ENCODE results near the gene C1QTNF2. TPM values are rescaled to one million over a fixed set of nuclear protein-coding genes. Genes with fewer than 3 reads are reported as not detected.

C1QTNF2 gene
- total and polyA plus RNA-seq, 12 donors: 0.40 to 1.6 (median 1.1) TPM

- no peak for TF ChIP-seq CTCF (IDR thresholded peaks at IDR 0.05)
- Histone ChIP-seq H3K4me3 (no peak overlapping the region), H3K27ac (no peak overlapping the region), H3K9me3 (no peaks in the 10 kb centered on the region), H3K36me3 (no peaks in the 10 kb centered on the region), H3K4me1 (peaks cover 0 to 5% (median 0%) of the 10 kb centered on the region in 9 donors), H3K27me3 (peaks cover 0 to 10% (median 0%) of the 10 kb centered on the region in 7 donors)
- ATAC-seq (peak in 7 of 8 donors; percentile 23 to 52 (median 30)), DNase-seq (no peak)
- intact Hi-C loops (cut with DNase I): no loop called here
- WGBS, 2 donors: 43 to 54% methylated on average over 4 of the region's 4 CpGs
Observed at GRCh38 chr5:160379511-160379910, 9.1 kb upstream of the C1QTNF2 start.

- Histone ChIP-seq H3K27ac (no peak overlapping the region), H3K4me3 (no peak overlapping the region), H3K27me3 (peaks cover 0 to 15% (median 0%) of the 10 kb centered on the region in 7 donors), H3K4me1 (peaks cover 0 to 5% (median 0%) of the 10 kb centered on the region in 9 donors), H3K36me3 (no peaks in the 10 kb centered on the region), H3K9me3 (no peaks in the 10 kb centered on the region)
- intact Hi-C loops (cut with DNase I): no loop called here
- TF ChIP-seq CTCF (IDR thresholded peaks at IDR 0.05): no peak
- ATAC-seq: no peak
- no peak for DNase-seq
- 67 to 72% methylated on average over 2 of the region's 2 CpGs for WGBS, 2 donors
Observed at GRCh38 chr5:160378330-160378729, 7.9 kb upstream of the C1QTNF2 start.

- peaks cover 0 to 5% (median 0%) of the 10 kb centered on the region in 9 donors for H3K4me1 ChIP-seq
- H3K27me3 ChIP-seq: peaks cover 0 to 19% (median 0%) of the 10 kb centered on the region in 7 donors
- TF ChIP-seq CTCF (IDR thresholded peaks at IDR 0.05): no peak
- H3K27ac ChIP-seq: no peak overlapping the region
- no peaks in the 10 kb centered on the region for H3K36me3 ChIP-seq
- intact Hi-C loops (cut with DNase I): no loop called here
- no peak overlapping the region for H3K4me3 ChIP-seq
- WGBS, 2 donors: 90% methylated on average over 5 of the region's 5 CpGs
- ATAC-seq: no peak
- no peaks in the 10 kb centered on the region for H3K9me3 ChIP-seq
- DNase-seq: no peak
Observed at GRCh38 chr5:160377651-160378050, 7.2 kb upstream of the C1QTNF2 start.

GRCh38 chr5:160376416-160376815 lies 6.0 kb upstream of the C1QTNF2 start:
- H3K27ac ChIP-seq: no peak overlapping the region
- ATAC-seq: no peak
- DNase-seq: no peak
- no peaks in the 10 kb centered on the region for H3K36me3 ChIP-seq
- no peaks in the 10 kb centered on the region for H3K9me3 ChIP-seq
- H3K27me3 ChIP-seq: peaks cover 0 to 30% (median 0%) of the 10 kb centered on the region in 7 donors
- intact Hi-C loops (cut with DNase I): no loop called here
- no peak overlapping the region for H3K4me3 ChIP-seq
- TF ChIP-seq CTCF (IDR thresholded peaks at IDR 0.05): no peak
- H3K4me1 ChIP-seq: peaks cover 0 to 5% (median 0%) of the 10 kb centered on the region in 9 donors
